GM10847 (cell line): ENCODE data around the gene MAST4.

Source experiments
- POLR2A ChIP-seq: IDR thresholded peaks from 2 replicates; pipeline ENCODE4 v1.6.1; 2011; ENCODE audit not compliant: insufficient read length; ENCODE audit errors: extremely low read depth

MAST4 gene

DNA sequence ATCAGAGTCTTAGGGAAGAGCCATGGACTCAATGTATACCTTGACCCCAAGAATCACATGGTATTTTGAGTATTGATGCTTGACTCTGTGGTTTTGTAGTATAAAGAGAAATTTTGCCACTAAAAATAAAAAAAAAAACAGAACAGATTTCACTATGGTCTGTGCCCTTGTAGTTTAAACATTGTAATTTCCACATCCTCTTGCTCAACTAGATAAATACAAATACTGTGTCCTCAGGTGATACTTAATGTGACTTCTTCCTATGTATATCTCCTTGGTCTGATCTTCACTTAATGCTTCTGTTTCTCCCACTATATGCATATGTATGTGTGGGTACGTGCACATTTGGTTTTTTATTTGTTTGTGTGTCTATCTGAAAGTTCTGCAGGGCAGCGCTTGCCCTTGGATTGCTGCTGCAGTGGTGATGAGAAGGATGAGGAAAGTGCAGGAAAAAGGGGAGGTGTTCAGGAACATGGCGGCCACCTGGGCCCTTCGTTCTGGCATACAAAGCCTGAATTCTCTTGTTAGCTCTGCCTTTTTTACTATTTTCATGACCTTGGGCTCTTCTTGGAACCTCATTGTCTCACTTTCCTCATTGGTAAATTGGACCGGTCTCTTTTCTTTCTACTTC lies 222.2 kb downstream of the MAST4 start:
- no peak for TF ChIP-seq POLR2A

DNA sequence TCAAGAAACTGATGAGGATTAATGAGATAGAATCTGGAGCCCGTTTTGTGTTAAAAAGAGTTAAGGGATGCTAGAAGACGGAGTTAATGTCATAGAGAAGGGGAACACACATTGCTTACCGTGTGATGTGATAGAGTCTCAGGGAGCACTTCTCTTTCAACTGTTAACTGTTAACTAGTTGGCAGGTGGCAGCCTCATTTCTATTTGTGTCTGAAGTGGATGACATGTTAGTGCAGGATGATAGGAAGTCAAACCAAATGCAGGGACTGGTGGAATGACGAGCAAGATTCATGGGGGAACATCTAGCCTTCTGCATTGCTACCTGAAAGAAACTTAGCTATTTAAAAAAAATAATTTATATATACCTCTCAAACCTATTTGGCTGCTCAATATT lies 222.7 kb downstream of the MAST4 start:
- TF ChIP-seq POLR2A: no peak

DNA sequence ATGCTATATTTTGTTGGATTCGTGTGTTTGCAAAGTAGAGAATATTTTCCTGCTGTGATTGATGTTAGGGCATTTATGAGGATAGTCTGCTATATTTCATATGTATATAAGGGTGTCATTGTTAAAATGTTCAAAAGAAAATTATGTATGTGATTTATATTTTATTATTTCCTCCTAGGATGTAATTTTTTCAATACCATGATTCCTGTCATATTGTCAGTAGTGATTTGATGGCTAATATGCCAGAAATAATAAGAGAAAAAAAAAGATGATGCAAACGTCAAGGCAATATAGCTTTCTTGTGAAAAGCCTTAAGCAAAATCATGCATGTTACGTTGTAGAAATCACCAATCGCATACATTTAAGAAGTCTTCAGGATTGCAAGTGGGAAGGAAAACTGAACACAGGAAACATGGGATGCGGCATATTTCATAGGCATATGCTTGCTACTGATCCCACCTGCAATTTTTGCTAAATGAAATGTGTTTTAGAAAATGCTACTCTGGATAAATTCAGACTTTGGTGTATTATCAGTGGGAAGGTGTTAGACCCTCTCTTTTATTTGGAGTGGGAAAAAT lies 224.5 kb downstream of the MAST4 start:
- TF ChIP-seq POLR2A: no peak

DNA sequence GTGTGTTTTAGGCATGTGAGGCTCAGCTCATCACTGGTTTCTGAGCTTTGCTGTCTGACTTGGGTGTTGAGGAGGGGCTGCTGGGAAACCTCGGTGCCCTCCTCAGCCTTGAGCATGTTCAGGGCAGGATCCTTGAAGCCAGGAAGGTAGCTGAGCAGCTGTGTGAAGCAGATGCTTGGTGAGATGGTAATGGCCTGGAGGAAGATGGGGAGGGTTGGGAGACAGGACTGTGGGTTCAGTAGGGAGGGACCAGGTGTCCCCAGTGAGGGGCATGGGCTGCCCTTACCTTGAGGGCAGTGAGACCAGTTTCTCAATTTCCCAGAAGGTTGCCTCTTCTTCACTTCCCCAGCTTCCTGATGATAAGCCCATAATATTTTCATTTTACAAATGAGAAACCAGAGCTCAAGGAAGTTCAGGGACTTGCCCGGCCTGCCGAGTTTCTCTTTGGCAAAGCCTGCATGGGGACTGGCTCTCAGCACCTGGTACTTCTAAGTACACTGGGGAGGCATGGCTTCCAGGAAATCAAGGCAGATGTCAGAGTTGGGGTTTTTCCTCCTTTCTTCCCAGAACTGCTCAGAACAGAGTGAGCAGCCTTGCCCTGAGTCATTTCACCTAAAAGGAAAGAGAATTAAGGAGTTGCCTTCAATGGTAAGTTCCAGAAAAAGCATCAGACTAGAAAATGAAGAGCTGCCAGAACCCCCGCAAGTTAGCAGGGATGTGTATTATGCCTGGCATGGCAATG lies 225.7 kb downstream of the MAST4 start:
- no peak for TF ChIP-seq POLR2A

DNA sequence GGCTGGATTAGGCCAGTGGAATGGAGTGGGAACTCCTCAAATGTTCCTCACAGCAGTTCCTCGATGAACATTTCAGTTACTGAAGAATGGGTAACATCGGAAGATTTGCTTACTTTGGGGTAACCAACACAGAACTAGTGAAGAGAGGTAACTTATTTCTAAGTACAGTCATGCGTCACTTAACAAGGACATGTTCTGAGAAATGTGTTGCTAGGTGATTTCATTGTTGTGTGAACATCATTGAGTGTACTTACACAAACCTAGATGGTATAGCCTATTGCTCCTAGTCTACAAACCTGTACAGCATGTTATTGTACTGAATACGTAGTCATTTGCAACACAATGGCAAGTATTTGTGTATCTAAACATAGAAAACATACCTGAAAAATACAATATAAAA lies 228.3 kb downstream of the MAST4 start:
- no peak for TF ChIP-seq POLR2A

GRCh38 chr5:66826263-66826662 lies 230.1 kb downstream of the MAST4 start:
- TF ChIP-seq POLR2A: no peak

DNA sequence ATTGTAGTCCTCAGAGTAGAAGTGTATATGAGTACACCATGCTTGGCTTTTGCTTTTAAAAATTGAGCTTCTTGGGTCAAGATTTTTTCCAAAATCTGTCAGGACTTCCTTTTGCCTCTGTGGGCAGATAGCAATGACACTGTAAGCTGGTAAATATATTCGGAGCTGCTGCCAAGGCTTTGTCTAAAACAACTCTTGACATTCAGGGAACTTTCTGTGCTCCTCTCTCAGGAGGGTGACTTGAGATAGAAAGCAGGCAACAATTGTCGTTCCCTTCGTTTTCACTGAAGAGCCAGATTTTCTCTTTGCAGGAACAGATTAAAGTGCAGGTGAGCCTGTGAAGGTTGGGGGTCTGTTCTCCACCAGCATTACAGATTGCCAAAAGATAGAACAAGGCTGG lies 230.5 kb downstream of the MAST4 start:
- TF ChIP-seq POLR2A: no peak

- TF ChIP-seq POLR2A: no peak
Measured at GRCh38 chr5:66828046-66828547, 231.9 kb downstream of the MAST4 start.

GRCh38 chr5:66828548-66829357 lies 232.6 kb downstream of the MAST4 start:
- no peak for TF ChIP-seq POLR2A

GRCh38 chr5:66829358-66829674 lies 233.1 kb downstream of the MAST4 start:
- no peak for TF ChIP-seq POLR2A

GRCh38 chr5:66829826-66830225 lies 233.6 kb downstream of the MAST4 start:
- no peak for TF ChIP-seq POLR2A

DNA sequence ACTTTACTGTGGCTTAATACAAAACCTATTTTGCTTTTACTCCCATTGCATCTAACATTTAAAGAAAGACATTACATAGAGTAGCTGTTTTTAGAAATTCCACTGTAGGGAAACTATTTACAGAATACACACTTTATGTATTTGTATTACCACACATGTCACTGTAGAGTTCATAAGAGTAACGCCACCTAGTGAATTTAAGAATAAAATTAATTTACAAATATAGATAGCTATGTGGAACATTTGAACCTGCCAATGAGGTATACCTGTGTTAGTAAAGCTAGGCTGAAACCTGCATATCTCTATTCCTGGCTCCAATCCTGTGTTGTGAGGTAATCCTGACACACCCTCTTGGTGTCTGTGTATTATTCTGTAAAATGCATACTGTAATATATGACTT lies 234.4 kb downstream of the MAST4 start:
- TF ChIP-seq POLR2A: no peak

DNA sequence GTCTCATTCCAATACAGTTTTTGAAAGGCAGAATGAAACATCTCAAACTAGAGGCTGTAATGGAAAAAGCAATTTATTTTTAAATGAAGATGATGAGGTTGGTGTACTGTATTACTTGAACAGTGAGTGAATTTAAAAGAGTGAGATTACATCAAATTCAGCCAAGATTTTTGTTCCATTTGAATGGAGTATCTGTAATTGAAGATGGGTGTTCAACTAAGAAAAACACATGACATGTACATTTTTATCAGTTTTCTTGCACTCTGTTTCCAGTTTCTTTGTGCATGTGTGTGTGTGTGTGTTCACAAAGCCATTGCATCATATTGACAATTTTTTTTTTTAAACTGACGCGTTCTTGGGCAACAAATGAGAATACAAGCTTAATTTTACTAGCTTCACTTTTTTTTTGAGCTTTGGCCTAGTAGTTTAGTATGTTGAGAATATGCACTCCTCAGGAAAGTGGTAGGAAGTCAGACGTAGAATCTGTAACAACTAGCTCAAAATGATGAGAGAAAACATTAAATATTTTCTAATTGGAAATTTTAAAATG lies 243.5 kb downstream of the MAST4 start:
- no peak for TF ChIP-seq POLR2A

- no peak for TF ChIP-seq POLR2A
Measured at GRCh38 chr5:66840511-66841013, 244.4 kb downstream of the MAST4 start.

- no peak for TF ChIP-seq POLR2A
Measured at GRCh38 chr5:66841264-66841663, 245.1 kb downstream of the MAST4 start.
